ENCODE results near the gene ANKRD22.
A peak's percentile ranks its signal among the peaks of the same experiment; 100 is the strongest.

Gene ANKRD22

GRCh38 chr10:88800152-88801125, 51.2 kb downstream of the ANKRD22 start:
- no peaks in the 10 kb centered on the region for H3K36me3 ChIP-seq (ENCODE audit: control insufficient read depth, insufficient read depth, low read length)
- H3K18ac ChIP-seq (ENCODE audit: low read length): no peak overlapping the region
- no peak overlapping the region for H2BK5ac ChIP-seq (ENCODE audit: low read length)
- H3K27ac ChIP-seq (ENCODE audit: low read depth, low read length): no peak overlapping the region
- H3K4ac ChIP-seq (ENCODE audit: low read depth, low read length): no peak overlapping the region
- DNase-seq: peak; percentile 96
- no peak overlapping the region for H4K5ac ChIP-seq (ENCODE audit: low read length)
- no peaks in the 10 kb centered on the region for H3K27me3 ChIP-seq (ENCODE audit: insufficient read depth, low read length, poor library complexity)
- H3K23ac ChIP-seq (ENCODE audit: low read length): no peak overlapping the region
- no peak overlapping the region for H2AK5ac ChIP-seq (ENCODE audit: low read length)
- H3K79me1 ChIP-seq (ENCODE audit: low read length): no peaks in the 10 kb centered on the region
- no peaks in the 10 kb centered on the region for H3K79me2 ChIP-seq (ENCODE audit: control insufficient read depth, insufficient read depth, low read length)
- H3K56ac ChIP-seq (ENCODE audit: low read length): no peak overlapping the region
- WGBS (ENCODE audit: extremely low coverage, insufficient coverage, low lambda C conversion rate): no CpG with 5 or more reads among the region's 2 CpGs
- H3K9ac ChIP-seq (ENCODE audit: low read length): no peak overlapping the region
- H2BK15ac ChIP-seq (replicated peaks; ENCODE audit: low read depth): no peak overlapping the region
- H2BK120ac ChIP-seq (ENCODE audit: low read depth, low read length): no peak overlapping the region
- H3K4me1 ChIP-seq (ENCODE audit: control insufficient read depth, low read depth, low read length): peaks cover 4% of the 10 kb centered on the region
- no peak overlapping the region for H3K4me3 ChIP-seq (ENCODE audit: low read length)
- no peak overlapping the region for H3K4me2 ChIP-seq (ENCODE audit: low read length)
- H4K8ac ChIP-seq (ENCODE audit: low read depth, low read length): no peak overlapping the region

DNA sequence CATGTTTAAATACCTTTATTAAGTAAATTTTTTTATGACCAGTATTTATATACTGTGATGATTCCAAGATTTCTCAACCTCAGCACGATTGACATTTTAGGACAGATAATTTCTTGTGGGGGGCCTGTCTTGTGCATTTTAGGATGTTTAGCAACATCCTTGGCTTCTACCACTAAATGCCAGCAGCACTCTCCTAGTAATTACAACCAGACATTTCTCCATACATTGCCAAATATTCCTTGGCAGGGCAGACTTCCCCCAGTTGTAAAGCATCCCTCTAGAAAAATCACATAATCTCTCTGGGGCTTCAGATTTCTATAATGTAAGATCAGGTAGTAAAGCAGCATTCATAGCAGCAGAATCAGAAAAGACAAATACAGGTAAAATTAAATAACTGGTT, 56.9 kb downstream of the ANKRD22 start:
- Histone ChIP-seq H3K18ac (ENCODE audit: low read length) (no peak overlapping the region), H4K8ac (ENCODE audit: low read depth, low read length) (no peak overlapping the region), H3K4me3 (ENCODE audit: low read length) (no peak overlapping the region), H3K27ac (ENCODE audit: low read depth, low read length) (no peak overlapping the region), H3K79me2 (ENCODE audit: control insufficient read depth, insufficient read depth, low read length) (no peaks in the 10 kb centered on the region), H3K36me3 (ENCODE audit: control insufficient read depth, insufficient read depth, low read length) (no peaks in the 10 kb centered on the region), H3K56ac (ENCODE audit: low read length) (no peak overlapping the region), H3K4me2 (ENCODE audit: low read length) (no peak overlapping the region), H2BK5ac (ENCODE audit: low read length) (no peak overlapping the region), H3K4ac (ENCODE audit: low read depth, low read length) (no peak overlapping the region), H3K79me1 (ENCODE audit: low read length) (no peaks in the 10 kb centered on the region), H3K23ac (ENCODE audit: low read length) (no peak overlapping the region), H3K9ac (ENCODE audit: low read length) (no peak overlapping the region), H2BK120ac (ENCODE audit: low read depth, low read length) (no peak overlapping the region), H2BK15ac (replicated peaks; ENCODE audit: low read depth) (no peak overlapping the region), H3K4me1 (ENCODE audit: control insufficient read depth, low read depth, low read length) (no peaks in the 10 kb centered on the region), H4K5ac (ENCODE audit: low read length) (no peak overlapping the region), H2AK5ac (ENCODE audit: low read length) (no peak overlapping the region), H3K27me3 (ENCODE audit: insufficient read depth, low read length, poor library complexity) (no peaks in the 10 kb centered on the region)
- no peak for DNase-seq
- WGBS (ENCODE audit: extremely low coverage, insufficient coverage, low lambda C conversion rate): no CpG with 5 or more reads among the region's 1 CpG

DNA sequence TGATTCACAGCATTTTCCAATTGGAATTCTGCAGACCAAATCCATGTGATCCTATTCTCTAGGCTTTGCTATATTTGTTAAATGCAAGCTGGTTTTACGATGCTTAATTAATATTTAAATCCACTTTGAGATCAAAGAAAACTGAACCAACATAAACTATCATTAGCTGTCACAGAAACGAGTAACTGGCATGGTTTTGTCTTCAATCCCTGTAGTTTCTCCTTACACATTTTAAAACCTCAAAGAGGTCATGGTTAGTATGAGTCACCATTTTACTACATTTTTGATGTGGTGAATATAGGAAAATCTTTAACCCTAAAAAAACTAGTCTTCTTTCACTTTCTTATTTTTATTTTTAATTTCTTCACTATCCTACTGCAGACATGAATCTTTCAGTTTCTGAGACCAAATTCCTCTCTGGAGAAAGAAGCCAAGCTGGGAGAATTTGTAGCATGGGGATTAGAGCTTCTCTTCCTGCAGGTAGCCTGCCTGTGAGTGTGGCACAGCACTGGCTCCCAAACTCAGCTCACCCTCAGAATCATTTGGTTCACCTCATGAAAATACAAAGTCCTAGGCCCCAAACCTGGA, 57.8 kb downstream of the ANKRD22 start:
- no peaks in the 10 kb centered on the region for H3K4me1 ChIP-seq (ENCODE audit: control insufficient read depth, low read depth, low read length)
- H3K27ac ChIP-seq (ENCODE audit: low read depth, low read length): no peak overlapping the region
- no peak overlapping the region for H2BK15ac ChIP-seq (replicated peaks; ENCODE audit: low read depth)
- no CpG with 5 or more reads among the region's 2 CpGs for WGBS (ENCODE audit: extremely low coverage, insufficient coverage, low lambda C conversion rate)
- no peak for DNase-seq
- no peaks in the 10 kb centered on the region for H3K79me1 ChIP-seq (ENCODE audit: low read length)
- H3K9ac ChIP-seq (ENCODE audit: low read length): no peak overlapping the region
- no peak overlapping the region for H4K8ac ChIP-seq (ENCODE audit: low read depth, low read length)
- H3K4me2 ChIP-seq (ENCODE audit: low read length): no peak overlapping the region
- H3K27me3 ChIP-seq (ENCODE audit: insufficient read depth, low read length, poor library complexity): no peaks in the 10 kb centered on the region
- H3K79me2 ChIP-seq (ENCODE audit: control insufficient read depth, insufficient read depth, low read length): no peaks in the 10 kb centered on the region
- H2BK5ac ChIP-seq (ENCODE audit: low read length): no peak overlapping the region
- no peak overlapping the region for H3K23ac ChIP-seq (ENCODE audit: low read length)
- H3K36me3 ChIP-seq (ENCODE audit: control insufficient read depth, insufficient read depth, low read length): no peaks in the 10 kb centered on the region
- no peak overlapping the region for H3K4ac ChIP-seq (ENCODE audit: low read depth, low read length)
- H3K4me3 ChIP-seq (ENCODE audit: low read length): no peak overlapping the region
- H2BK120ac ChIP-seq (ENCODE audit: low read depth, low read length): no peak overlapping the region
- no peak overlapping the region for H2AK5ac ChIP-seq (ENCODE audit: low read length)
- H3K18ac ChIP-seq (ENCODE audit: low read length): no peak overlapping the region
- no peak overlapping the region for H3K56ac ChIP-seq (ENCODE audit: low read length)
- no peak overlapping the region for H4K5ac ChIP-seq (ENCODE audit: low read length)

DNA sequence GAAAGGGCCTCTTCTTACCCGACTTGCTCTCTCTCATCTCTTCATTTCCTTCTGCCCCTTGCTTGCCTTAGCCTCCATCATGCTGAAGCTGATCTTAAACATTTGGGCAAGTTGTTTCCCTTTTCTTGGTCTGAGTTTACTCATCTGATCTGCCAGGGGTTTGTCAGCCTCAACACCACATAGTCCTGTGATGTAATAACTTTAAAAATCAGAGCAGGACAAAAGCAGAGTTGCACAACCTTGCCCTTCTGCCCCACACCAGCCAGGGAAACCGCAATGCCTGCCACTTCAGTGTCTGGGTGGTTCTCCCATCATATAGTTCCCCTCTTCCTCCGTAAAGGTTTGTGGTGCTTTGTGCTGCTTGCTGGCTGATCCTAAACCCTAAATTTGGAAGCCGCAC, 59.0 kb downstream of the ANKRD22 start:
- H3K23ac ChIP-seq (ENCODE audit: low read length): no peak overlapping the region
- H3K4me2 ChIP-seq (ENCODE audit: low read length): no peak overlapping the region
- H3K9ac ChIP-seq (ENCODE audit: low read length): no peak overlapping the region
- H4K8ac ChIP-seq (ENCODE audit: low read depth, low read length): no peak overlapping the region
- H2AK5ac ChIP-seq (ENCODE audit: low read length): no peak overlapping the region
- no peak overlapping the region for H2BK15ac ChIP-seq (replicated peaks; ENCODE audit: low read depth)
- no peak overlapping the region for H3K56ac ChIP-seq (ENCODE audit: low read length)
- H4K5ac ChIP-seq (ENCODE audit: low read length): no peak overlapping the region
- H3K4ac ChIP-seq (ENCODE audit: low read depth, low read length): no peak overlapping the region
- no peak overlapping the region for H2BK120ac ChIP-seq (ENCODE audit: low read depth, low read length)
- no peaks in the 10 kb centered on the region for H3K4me1 ChIP-seq (ENCODE audit: control insufficient read depth, low read depth, low read length)
- WGBS (ENCODE audit: extremely low coverage, insufficient coverage, low lambda C conversion rate): no CpG with 5 or more reads among the region's 4 CpGs
- H3K79me1 ChIP-seq (ENCODE audit: low read length): no peaks in the 10 kb centered on the region
- no peak for DNase-seq
- H3K36me3 ChIP-seq (ENCODE audit: control insufficient read depth, insufficient read depth, low read length): no peaks in the 10 kb centered on the region
- no peak overlapping the region for H2BK5ac ChIP-seq (ENCODE audit: low read length)
- H3K18ac ChIP-seq (ENCODE audit: low read length): no peak overlapping the region
- H3K4me3 ChIP-seq (ENCODE audit: low read length): no peak overlapping the region
- H3K27ac ChIP-seq (ENCODE audit: low read depth, low read length): no peak overlapping the region
- no peaks in the 10 kb centered on the region for H3K27me3 ChIP-seq (ENCODE audit: insufficient read depth, low read length, poor library complexity)
- H3K79me2 ChIP-seq (ENCODE audit: control insufficient read depth, insufficient read depth, low read length): no peaks in the 10 kb centered on the region

DNA sequence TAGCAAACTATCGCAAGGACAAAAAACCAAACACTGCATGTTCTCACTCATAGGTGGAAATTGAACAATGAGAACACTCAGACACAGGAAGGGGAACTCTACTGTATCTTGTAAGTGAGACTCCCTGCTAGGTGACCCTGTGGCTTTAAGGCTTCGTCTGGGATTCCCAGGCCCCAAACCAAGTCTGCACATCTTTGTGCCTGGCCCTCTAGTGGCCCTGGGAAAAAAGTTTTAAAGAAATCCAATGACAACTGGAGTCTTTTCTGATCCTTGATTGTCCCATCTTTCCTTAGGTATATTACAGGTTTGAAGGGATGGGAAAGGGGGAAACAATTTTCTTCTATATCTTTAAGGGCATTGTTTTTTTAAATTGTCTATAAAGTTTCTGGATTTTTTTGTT, 59.7 kb downstream of the ANKRD22 start:
- no peak overlapping the region for H2AK5ac ChIP-seq (ENCODE audit: low read length)
- H3K4me3 ChIP-seq (ENCODE audit: low read length): no peak overlapping the region
- no peak overlapping the region for H3K56ac ChIP-seq (ENCODE audit: low read length)
- H3K4me2 ChIP-seq (ENCODE audit: low read length): no peak overlapping the region
- WGBS (ENCODE audit: extremely low coverage, insufficient coverage, low lambda C conversion rate): no CpG with 5 or more reads among the region's 2 CpGs
- H3K23ac ChIP-seq (ENCODE audit: low read length): no peak overlapping the region
- no peak overlapping the region for H4K8ac ChIP-seq (ENCODE audit: low read depth, low read length)
- no peak overlapping the region for H2BK120ac ChIP-seq (ENCODE audit: low read depth, low read length)
- H2BK5ac ChIP-seq (ENCODE audit: low read length): no peak overlapping the region
- no peak overlapping the region for H2BK15ac ChIP-seq (replicated peaks; ENCODE audit: low read depth)
- no peaks in the 10 kb centered on the region for H3K79me2 ChIP-seq (ENCODE audit: control insufficient read depth, insufficient read depth, low read length)
- H3K27ac ChIP-seq (ENCODE audit: low read depth, low read length): no peak overlapping the region
- H3K18ac ChIP-seq (ENCODE audit: low read length): no peak overlapping the region
- no peaks in the 10 kb centered on the region for H3K4me1 ChIP-seq (ENCODE audit: control insufficient read depth, low read depth, low read length)
- H3K36me3 ChIP-seq (ENCODE audit: control insufficient read depth, insufficient read depth, low read length): no peaks in the 10 kb centered on the region
- peak; percentile 87 for DNase-seq
- H3K4ac ChIP-seq (ENCODE audit: low read depth, low read length): no peak overlapping the region
- H4K5ac ChIP-seq (ENCODE audit: low read length): no peak overlapping the region
- no peak overlapping the region for H3K9ac ChIP-seq (ENCODE audit: low read length)
- H3K79me1 ChIP-seq (ENCODE audit: low read length): no peaks in the 10 kb centered on the region
- no peaks in the 10 kb centered on the region for H3K27me3 ChIP-seq (ENCODE audit: insufficient read depth, low read length, poor library complexity)

Measured in mesendoderm (in vitro differentiated cells).